ENCODE data around the gene MAGIX. TPM values are rescaled to one million over a fixed set of nuclear protein-coding genes. Genes with fewer than 3 reads are reported as not detected.
"Not testable (repeated sequence)": the region's sequence is repeated elsewhere in the genome, so short reads cannot be mapped to it uniquely, and the experiment has no call there.

Gene MAGIX
- total RNA-seq, 4 donors from 2014 or later, result 0.77 to 12.4 (median 5.2) TPM

DNA sequence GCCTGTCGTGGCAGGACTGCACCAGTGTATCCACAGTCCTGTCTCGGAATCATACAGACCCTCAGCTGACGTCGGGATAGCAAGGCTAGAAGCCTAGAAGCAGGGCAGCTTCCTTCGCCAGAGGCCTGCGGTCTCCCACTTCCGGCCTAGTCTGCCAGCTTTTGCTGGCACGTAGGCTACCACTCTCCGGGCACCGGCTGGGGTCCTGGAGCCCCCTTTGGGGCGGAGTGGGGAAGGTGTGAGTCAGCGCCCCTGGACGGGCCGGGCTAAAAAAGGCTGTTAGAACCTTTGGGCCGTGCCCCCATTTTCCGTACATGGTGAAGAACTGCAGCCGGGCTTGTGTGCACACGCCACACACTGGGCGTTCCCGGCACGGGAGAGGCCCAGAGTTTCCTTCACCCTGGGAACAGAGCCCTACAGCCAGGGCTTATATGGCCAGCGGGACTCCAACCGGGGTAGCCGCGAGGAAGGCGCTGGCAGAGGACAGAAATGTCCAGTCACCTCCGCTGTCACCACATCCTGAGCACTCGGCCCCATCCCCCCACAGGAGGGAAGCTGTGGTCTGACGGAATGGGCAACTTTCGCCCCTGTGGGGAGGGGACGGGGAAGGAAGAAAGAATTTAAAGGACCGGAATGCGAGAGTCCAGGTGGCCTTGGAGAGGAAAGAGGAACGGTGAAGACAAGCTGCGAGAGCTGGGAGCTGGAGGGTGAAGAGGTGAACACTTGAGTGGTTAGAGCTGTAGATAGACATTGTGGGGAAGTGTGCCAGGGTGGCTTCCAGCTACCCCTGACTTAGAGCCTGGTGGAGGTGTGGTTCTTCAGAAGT lies 4.6 kb downstream of the MAGIX start:
- Histone ChIP-seq H3K4me3 (peak overlapping the region; percentile 35), H3K36me3 (no peaks in the 10 kb centered on the region), H3K27me3 (no peaks in the 10 kb centered on the region), H3K9me3 (no peaks in the 10 kb centered on the region), H3K4me1 (no peaks in the 10 kb centered on the region), H3K27ac (peak overlapping the region; percentile 88 to 90)
- peak; percentile 72 to 84 for DNase-seq
- peak; percentile 60 to 63 for TF ChIP-seq POLR2A (IDR thresholded peaks at IDR 0.05)
- TF ChIP-seq, protein P1, sequence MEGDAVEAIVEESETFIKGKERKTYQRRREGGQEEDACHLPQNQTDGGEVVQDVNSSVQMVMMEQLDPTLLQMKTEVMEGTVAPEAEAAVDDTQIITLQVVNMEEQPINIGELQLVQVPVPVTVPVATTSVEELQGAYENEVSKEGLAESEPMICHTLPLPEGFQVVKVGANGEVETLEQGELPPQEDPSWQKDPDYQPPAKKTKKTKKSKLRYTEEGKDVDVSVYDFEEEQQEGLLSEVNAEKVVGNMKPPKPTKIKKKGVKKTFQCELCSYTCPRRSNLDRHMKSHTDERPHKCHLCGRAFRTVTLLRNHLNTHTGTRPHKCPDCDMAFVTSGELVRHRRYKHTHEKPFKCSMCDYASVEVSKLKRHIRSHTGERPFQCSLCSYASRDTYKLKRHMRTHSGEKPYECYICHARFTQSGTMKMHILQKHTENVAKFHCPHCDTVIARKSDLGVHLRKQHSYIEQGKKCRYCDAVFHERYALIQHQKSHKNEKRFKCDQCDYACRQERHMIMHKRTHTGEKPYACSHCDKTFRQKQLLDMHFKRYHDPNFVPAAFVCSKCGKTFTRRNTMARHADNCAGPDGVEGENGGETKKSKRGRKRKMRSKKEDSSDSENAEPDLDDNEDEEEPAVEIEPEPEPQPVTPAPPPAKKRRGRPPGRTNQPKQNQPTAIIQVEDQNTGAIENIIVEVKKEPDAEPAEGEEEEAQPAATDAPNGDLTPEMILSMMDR (IDR thresholded peaks at IDR 0.05), result no peak
- intact Hi-C loops (cut with DNase I; ENCODE audit: low total_unique reads), result no loop called here

DNA sequence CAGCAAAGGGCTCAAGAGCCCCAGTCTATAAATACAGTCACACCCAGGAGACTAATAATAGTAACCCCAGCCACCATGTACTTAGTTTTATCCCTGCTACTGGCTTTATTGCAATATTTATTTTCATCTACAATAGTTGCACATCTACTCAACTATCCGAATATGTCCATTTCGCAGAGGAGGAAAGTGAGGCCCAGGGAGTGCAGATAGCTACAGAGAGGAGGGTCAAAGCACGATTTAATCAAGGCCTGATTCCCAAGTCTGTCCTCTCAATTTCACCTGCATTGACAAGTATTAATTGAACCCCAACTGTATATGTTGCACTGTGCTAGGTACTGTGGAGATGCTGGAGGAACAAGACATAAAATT lies 5.2 kb downstream of the MAGIX start:
- Histone ChIP-seq H3K9me3 (no peaks in the 10 kb centered on the region), H3K36me3 (no peaks in the 10 kb centered on the region), H3K4me1 (no peaks in the 10 kb centered on the region), H3K4me3 (peak overlapping the region; percentile 35), H3K27me3 (no peaks in the 10 kb centered on the region), H3K27ac (peak overlapping the region; percentile 88 to 90)
- intact Hi-C loops (cut with DNase I; ENCODE audit: low total_unique reads), result no loop called here
- no peak for DNase-seq
- no peak for TF ChIP-seq POLR2A (IDR thresholded peaks at IDR 0.05)
- TF ChIP-seq, protein P1 (IDR thresholded peaks at IDR 0.05), result no peak

DNA sequence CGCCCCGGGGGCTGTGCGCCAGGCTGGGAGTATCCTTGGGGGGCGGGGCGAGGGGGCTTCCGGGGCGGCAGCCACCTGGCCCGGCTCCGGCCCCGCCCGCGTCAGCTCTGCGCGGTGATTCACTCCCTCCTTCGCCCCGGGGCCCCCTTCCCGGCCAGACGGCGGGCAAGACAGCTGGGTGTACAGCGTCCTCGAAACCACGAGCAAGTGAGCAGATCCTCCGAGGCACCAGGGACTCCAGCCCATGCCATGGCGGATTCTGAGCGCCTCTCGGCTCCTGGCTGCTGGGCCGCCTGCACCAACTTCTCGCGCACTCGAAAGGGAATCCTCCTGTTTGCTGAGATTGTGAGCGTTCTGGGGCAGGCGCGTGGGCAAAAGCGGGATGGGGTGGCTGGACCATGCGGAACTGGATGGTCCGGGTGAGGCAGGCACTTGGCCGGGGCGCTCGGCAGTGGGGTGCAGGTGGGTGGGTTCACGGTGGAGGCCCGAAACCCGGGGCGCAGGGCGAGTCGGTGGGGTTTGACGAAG lies 9.3 kb downstream of the MAGIX start, which contains the start of gene PLP2:
TSS of gene PLP2 (plus strand) at position 147 of the 528 bp plus-strand sequence. CDS start at position 250, 103 bp downstream.
- Histone ChIP-seq H3K27ac (peak within 1 kb of the TSS; percentile 83 to 91), H3K4me1 (no peaks in the 10 kb centered on the region), H3K4me3 (peak within 1 kb of the TSS; percentile 58 to 61), H3K27me3 (no peaks in the 10 kb centered on the region), H3K36me3 (no peaks in the 10 kb centered on the region), H3K9me3 (no peaks in the 10 kb centered on the region)
- DNase-seq, result peak; percentile 57 to 65
- intact Hi-C loops (cut with DNase I; ENCODE audit: low total_unique reads), result no loop called here
- TF ChIP-seq, protein P1 (IDR thresholded peaks at IDR 0.05), result no peak
- peak in 1 of 2 donors; percentile 48 for TF ChIP-seq POLR2A (IDR thresholded peaks at IDR 0.05)

DNA sequence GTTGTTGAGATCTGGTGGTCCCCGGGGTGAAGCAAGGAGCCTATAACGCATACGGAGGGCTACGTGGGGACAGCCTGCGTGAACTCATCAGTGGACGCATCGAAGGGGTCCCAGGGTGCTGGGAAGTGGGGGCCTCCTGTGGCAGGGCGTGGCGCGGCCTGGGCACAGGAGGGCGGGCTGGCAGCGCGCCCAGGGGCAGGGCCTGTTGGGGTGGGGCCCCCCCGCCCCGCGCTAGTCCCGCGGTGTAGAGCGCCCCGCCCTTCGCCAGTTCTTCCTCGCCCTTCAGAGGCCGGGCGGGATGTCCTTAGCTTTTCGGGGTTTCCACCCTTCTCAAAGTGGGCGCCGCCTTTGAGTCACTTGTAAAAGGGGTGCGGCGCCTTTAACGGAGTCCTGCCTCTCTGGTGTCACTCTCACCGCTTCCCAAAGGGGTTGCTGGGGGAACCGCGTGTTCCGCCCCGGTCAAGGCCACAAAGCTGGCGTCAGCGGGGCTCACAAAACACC lies 9.8 kb downstream of the MAGIX start:
- Histone ChIP-seq H3K27me3 (no peaks in the 10 kb centered on the region), H3K9me3 (no peaks in the 10 kb centered on the region), H3K4me1 (no peaks in the 10 kb centered on the region), H3K4me3 (peak overlapping the region; percentile 58 to 61), H3K36me3 (no peaks in the 10 kb centered on the region), H3K27ac (peak overlapping the region; percentile 83 to 91)
- intact Hi-C loops (cut with DNase I; ENCODE audit: low total_unique reads), result no loop called here
- peak; percentile 62 to 67 for DNase-seq
- TF ChIP-seq, protein P1 (IDR thresholded peaks at IDR 0.05), result no peak
- no peak for TF ChIP-seq POLR2A (IDR thresholded peaks at IDR 0.05)

DNA sequence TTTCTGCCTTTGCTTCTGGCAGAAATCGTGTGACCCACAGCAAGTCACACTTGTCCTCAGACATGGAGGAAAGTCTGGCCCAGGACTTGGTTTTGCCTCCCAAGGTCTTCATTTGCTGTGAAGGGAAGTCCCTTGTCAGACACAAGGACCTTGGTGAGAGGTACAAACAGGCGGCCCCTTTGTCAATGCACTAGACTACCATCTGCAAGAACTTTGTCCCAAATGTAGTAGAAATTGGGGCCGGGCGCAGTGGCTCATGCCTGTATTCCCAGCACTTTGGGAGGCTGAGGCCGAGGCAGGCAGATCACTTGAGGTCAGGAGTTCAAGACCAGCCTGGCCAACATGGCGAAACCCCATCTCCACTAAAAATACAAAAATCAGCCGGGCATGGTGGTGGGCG lies 11.0 kb downstream of the MAGIX start:
- H3K9me3 ChIP-seq; H3K4me3 ChIP-seq; H3K4me1 ChIP-seq; H3K27me3 ChIP-seq; intact Hi-C loops (cut with DNase I; ENCODE audit: low total_unique reads); DNase-seq; H3K36me3 ChIP-seq: not testable (repeated sequence)
- peak overlapping the region in 1 of 2 donors; percentile 83 for H3K27ac ChIP-seq

All from uterus (tissue), 4 donors.